GM18498 (cell line): ENCODE results near the gene CBFA2T2.

Source experiments
- ATAC-seq: cut with Tn5 transposase; IDR thresholded peaks from one replicate; pipeline ENCODE4 v1.9.1; 2021; ENCODE audit warnings: mild to moderate bottlenecking, moderate library complexity; ENCODE audit not compliant: unreplicated experiment

Gene CBFA2T2

GRCh38 chr20:33648396-33649004 lies 158.6 kb downstream of the CBFA2T2 start:
- no peak for ATAC-seq

GRCh38 chr20:33649201-33649681 lies 159.3 kb downstream of the CBFA2T2 start:
- no peak for ATAC-seq

- ATAC-seq = no peak
Measured at GRCh38 chr20:33650111-33650752, 160.3 kb downstream of the CBFA2T2 start.

GRCh38 chr20:33650753-33651561 lies 161.1 kb downstream of the CBFA2T2 start:
- ATAC-seq = no peak

- no peak for ATAC-seq
Measured at GRCh38 chr20:33651562-33652048, 161.7 kb downstream of the CBFA2T2 start.

- ATAC-seq = no peak
Measured at GRCh38 chr20:33653218-33653899, 163.5 kb downstream of the CBFA2T2 start.

GRCh38 chr20:33653900-33654596 lies 164.2 kb downstream of the CBFA2T2 start:
- ATAC-seq = no peak

- no peak for ATAC-seq
Measured at GRCh38 chr20:33654680-33655161, 164.8 kb downstream of the CBFA2T2 start.

- ATAC-seq = no peak
Measured at GRCh38 chr20:33655164-33655563, 165.3 kb downstream of the CBFA2T2 start.

- ATAC-seq = no peak
Measured at GRCh38 chr20:33656010-33656782, 166.3 kb downstream of the CBFA2T2 start.

GRCh38 chr20:33656783-33657703 lies 167.1 kb downstream of the CBFA2T2 start:
- ATAC-seq = no peak

GRCh38 chr20:33657704-33658095 lies 167.8 kb downstream of the CBFA2T2 start:
- ATAC-seq = no peak

GRCh38 chr20:33658510-33658909 lies 168.6 kb downstream of the CBFA2T2 start:
- no peak for ATAC-seq

- no peak for ATAC-seq
Measured at GRCh38 chr20:33658929-33659328, 169.0 kb downstream of the CBFA2T2 start.

- ATAC-seq = no peak
Measured at GRCh38 chr20:33659341-33660034, 169.6 kb downstream of the CBFA2T2 start.

- no peak for ATAC-seq
Measured at GRCh38 chr20:33660035-33660684, 170.3 kb downstream of the CBFA2T2 start.

GRCh38 chr20:33660685-33661058 lies 170.8 kb downstream of the CBFA2T2 start:
- no peak for ATAC-seq
